Measurements from ENCODE around the gene TRIM58. TPM values are rescaled to one million over a fixed set of nuclear protein-coding genes. Genes with fewer than 3 reads are reported as not detected.

The TRIM58 gene
- polyA plus RNA-seq, 1 donor (not counting 4 experiments of a cell fraction or from before 2014, with no cell fraction given) = 0.14 TPM

DNA sequence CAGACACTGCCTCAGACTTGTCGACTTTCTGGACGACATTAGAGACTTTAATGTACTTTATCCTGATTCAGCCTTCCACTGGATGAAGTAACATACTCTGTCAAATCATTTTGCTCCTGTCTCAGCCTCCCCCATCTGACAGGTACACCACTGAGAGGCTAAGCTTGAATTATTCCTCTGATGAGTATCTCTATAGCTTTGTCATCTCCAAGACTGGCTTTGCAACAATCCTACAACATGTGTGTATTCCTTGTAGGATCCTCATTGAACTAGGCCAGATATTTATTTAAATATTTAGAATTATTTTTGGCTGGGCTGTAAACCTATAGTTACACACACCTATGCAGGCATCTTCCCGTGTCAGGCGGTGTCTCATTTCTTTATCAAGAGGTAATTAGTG is 1.1 kb upstream of the TRIM58 start:
- no peak for TF ChIP-seq EZH2 (IDR thresholded peaks at IDR 0.05; ENCODE audit: low read length)
- TF ChIP-seq, protein P1, sequence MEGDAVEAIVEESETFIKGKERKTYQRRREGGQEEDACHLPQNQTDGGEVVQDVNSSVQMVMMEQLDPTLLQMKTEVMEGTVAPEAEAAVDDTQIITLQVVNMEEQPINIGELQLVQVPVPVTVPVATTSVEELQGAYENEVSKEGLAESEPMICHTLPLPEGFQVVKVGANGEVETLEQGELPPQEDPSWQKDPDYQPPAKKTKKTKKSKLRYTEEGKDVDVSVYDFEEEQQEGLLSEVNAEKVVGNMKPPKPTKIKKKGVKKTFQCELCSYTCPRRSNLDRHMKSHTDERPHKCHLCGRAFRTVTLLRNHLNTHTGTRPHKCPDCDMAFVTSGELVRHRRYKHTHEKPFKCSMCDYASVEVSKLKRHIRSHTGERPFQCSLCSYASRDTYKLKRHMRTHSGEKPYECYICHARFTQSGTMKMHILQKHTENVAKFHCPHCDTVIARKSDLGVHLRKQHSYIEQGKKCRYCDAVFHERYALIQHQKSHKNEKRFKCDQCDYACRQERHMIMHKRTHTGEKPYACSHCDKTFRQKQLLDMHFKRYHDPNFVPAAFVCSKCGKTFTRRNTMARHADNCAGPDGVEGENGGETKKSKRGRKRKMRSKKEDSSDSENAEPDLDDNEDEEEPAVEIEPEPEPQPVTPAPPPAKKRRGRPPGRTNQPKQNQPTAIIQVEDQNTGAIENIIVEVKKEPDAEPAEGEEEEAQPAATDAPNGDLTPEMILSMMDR (optimal IDR thresholded peaks at IDR 0.05 in 1 of 3, IDR thresholded peaks at IDR 0.05 in 1 of 3, conservative IDR thresholded peaks at IDR 0.05 in 1 of 3; ENCODE audit: extremely low read depth in 1 of 3, insufficient read depth in 2 of 3, low read length in 3 of 3) = no peak
- Histone ChIP-seq H4K20me1 (ENCODE audit: control insufficient read depth, extremely low read depth, insufficient read depth, low read length) (no peaks in the 10 kb centered on the region), H3K9ac (ENCODE audit: control insufficient read depth, extremely low read depth, insufficient read depth, low read length) (no peak overlapping the region), H3K79me2 (ENCODE audit: control insufficient read depth, insufficient read depth, low read length) (no peaks in the 10 kb centered on the region), H3K4me3 (ENCODE audit: control insufficient read depth in 2 of 3, extremely low read depth in 1 of 3, insufficient read depth in 2 of 3, low read depth in 1 of 3, low read length in 3 of 3) (no peak overlapping the region), H3K9me3 (ENCODE audit: control insufficient read depth, low read depth, low read length) (no peaks in the 10 kb centered on the region), H3K9me1 (ENCODE audit: control insufficient read depth, extremely low read depth, insufficient read depth, low read length) (no peaks in the 10 kb centered on the region), H3K27me3 (ENCODE audit: control insufficient read depth, extremely low read depth, insufficient read depth, low read length) (no peaks in the 10 kb centered on the region), H3K36me3 (ENCODE audit: control insufficient read depth in 2 of 2, extremely low read depth in 1 of 2, insufficient read depth in 2 of 2, low read length in 2 of 2) (no peaks in the 10 kb centered on the region), H3K4me1 (ENCODE audit: control insufficient read depth, extremely low read depth, insufficient read depth, low read length) (no peaks in the 10 kb centered on the region), H2AFZ (ENCODE audit: control insufficient read depth, low read length) (no peak overlapping the region), H3K4me2 (ENCODE audit: control insufficient read depth, extremely low read depth, insufficient read depth, low read depth, low read length) (no peak overlapping the region), H3K27ac (ENCODE audit: control insufficient read depth, insufficient read depth, low read length) (no peak overlapping the region)
- DNase-seq (ENCODE audit: low read depth, low spot score) (no peak), FAIRE-seq (no peak)
- dilution Hi-C loops (cut with MboI; ENCODE audit: extremely low pct_ligation_motif_present, low sequenced_read_pairs) = no loop called here

DNA sequence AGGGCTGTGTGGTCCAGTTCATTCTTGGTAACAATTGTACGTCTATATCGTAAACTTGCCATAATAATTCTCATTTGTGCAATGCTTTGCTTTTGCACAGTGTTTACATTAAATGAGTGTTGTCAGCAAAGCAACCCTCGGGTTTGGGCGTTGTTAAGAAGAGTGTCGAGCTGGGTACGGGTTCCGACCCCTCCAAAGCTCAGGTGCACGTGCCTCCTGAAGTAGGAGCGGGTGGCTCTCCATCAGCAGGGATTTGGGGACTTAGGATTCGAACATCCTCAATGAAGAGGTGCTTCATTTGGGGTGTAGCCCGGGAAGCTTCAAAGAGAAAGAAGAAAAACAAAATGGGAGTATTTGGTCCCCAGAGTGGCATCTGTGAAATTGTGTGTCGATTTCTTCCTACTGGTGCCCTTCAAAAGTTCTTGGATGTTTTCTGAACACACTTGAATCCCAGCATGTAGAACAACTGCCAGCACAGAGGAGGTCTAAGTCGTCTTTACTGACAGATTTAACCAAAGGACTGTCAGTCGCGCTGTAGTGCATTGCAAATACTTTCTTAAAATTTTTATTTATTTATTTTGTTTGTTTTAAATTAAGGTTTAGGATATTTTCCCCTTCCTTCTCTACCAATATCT is 1.1 kb downstream of the TRIM58 start:
- no peaks in the 10 kb centered on the region for H3K79me2 ChIP-seq (ENCODE audit: control insufficient read depth, insufficient read depth, low read length)
- no peak for TF ChIP-seq EZH2 (IDR thresholded peaks at IDR 0.05; ENCODE audit: low read length)
- TF ChIP-seq, protein P1 (optimal IDR thresholded peaks at IDR 0.05 in 1 of 3, IDR thresholded peaks at IDR 0.05 in 1 of 3, conservative IDR thresholded peaks at IDR 0.05 in 1 of 3; ENCODE audit: extremely low read depth in 1 of 3, insufficient read depth in 2 of 3, low read length in 3 of 3) = no peak
- H2AFZ ChIP-seq (ENCODE audit: control insufficient read depth, low read length) = no peak overlapping the region
- no peaks in the 10 kb centered on the region for H4K20me1 ChIP-seq (ENCODE audit: control insufficient read depth, extremely low read depth, insufficient read depth, low read length)
- DNase-seq (ENCODE audit: low read depth, low spot score) (no peak), FAIRE-seq (no peak)
- H3K36me3 ChIP-seq (ENCODE audit: control insufficient read depth in 2 of 2, extremely low read depth in 1 of 2, insufficient read depth in 2 of 2, low read length in 2 of 2) = no peaks in the 10 kb centered on the region
- no peaks in the 10 kb centered on the region for H3K9me3 ChIP-seq (ENCODE audit: control insufficient read depth, low read depth, low read length)
- no peaks in the 10 kb centered on the region for H3K4me1 ChIP-seq (ENCODE audit: control insufficient read depth, extremely low read depth, insufficient read depth, low read length)
- no peak overlapping the region for H3K9ac ChIP-seq (ENCODE audit: control insufficient read depth, extremely low read depth, insufficient read depth, low read length)
- H3K4me3 ChIP-seq (ENCODE audit: control insufficient read depth in 2 of 3, extremely low read depth in 1 of 3, insufficient read depth in 2 of 3, low read depth in 1 of 3, low read length in 3 of 3) = peak overlapping the region in 2 of 3 experiments; percentile 28 to 50
- H3K27me3 ChIP-seq (ENCODE audit: control insufficient read depth, extremely low read depth, insufficient read depth, low read length) = no peaks in the 10 kb centered on the region
- peak overlapping the region; percentile 46 for H3K4me2 ChIP-seq (ENCODE audit: control insufficient read depth, extremely low read depth, insufficient read depth, low read depth, low read length)
- dilution Hi-C loops (cut with MboI; ENCODE audit: extremely low pct_ligation_motif_present, low sequenced_read_pairs) = no loop called here
- H3K27ac ChIP-seq (ENCODE audit: control insufficient read depth, insufficient read depth, low read length) = no peak overlapping the region
- no peaks in the 10 kb centered on the region for H3K9me1 ChIP-seq (ENCODE audit: control insufficient read depth, extremely low read depth, insufficient read depth, low read length)
